22Rv1 (cell line): ENCODE measurements around the gene NRARP.

Experiments used
- CTCF ChIP-seq: fragments of 450-650 bp; IDR thresholded peaks from 2 replicates; pipeline ENCODE4 v1.5.1; 2017; ENCODE audit warnings: mild to moderate bottlenecking
- ZFX ChIP-seq: fragments of 450-650 bp; IDR thresholded peaks from 2 replicates; pipeline ENCODE4 v1.6.1; 2017; ENCODE audit warnings: antibody characterized with exemption, borderline replicate concordance

GRCh38 chr9:137315581-137316011 lies 13.5 kb upstream of the NRARP start:
- TF ChIP-seq CTCF (no peak), ZFX (no peak)
